ENCODE results near the gene PC. TPM values are rescaled to one million over a fixed set of nuclear protein-coding genes. Genes with fewer than 3 reads are reported as not detected.
A peak's percentile ranks its signal among the peaks of the same experiment; 100 is the strongest.

Gene PC
- total RNA-seq, 1 donor from 2014 or later, result 13.0 TPM

DNA sequence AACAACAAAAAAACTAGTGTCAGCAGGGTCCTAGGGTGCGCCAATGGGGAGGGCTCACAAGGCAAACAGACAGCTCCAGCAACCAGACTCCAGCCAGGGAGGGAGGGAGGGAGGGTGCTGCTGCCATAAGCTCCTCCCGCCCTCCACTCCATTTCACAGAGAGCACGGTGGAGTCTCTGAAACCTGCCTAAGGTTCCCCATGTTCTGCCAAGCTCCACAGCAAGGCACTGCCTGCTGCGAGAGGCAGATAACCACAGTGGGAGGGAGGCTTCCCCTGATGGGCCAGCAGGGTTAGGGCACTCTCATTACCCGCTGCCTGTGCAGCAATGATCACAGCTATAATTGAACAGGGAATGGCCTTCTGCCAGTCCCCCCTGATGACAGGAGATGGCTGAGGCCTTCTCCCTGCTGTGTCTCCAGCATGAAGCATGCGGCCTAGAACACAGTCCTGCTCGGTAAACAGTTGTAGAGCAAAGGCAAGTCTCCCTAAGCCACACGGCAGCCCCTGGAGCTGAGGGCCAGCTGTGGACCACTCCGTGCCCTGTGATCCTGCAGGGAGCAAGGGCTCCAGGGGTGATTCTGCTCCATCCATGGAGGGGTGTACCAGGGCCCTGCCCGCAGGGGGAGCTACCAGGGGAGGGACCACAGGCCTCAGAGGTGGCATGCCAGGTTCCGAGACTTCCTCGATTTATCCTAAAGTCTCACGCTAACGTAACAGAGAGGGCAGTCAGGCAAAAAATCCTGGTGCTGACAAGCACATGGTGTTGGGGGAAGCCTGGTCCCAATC is 42.9 kb downstream of the PC start:
- FAIRE-seq, result no peak
- no peak for DNase-seq (ENCODE audit: low spot score in 2 of 2)

DNA sequence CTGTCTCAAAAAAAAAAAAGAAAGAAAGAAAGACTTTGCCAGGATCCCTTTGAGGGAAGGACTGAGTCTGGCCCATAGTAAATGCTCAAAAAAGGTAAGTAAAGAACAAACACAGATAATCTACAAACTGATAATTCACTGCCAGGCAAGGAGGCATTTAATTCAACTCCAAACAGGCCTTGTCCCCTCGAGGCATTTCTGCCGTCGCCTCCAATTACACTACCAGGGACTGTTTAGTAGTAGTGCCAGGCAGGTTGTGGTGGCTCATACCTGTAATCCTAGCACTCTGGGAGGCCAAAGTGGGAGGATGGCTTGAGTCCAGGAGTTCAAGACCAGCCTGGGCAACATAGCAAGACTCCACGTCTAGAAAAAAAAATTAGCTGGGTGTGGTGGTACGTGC is 43.7 kb downstream of the PC start:
- DNase-seq (ENCODE audit: low spot score in 2 of 2) (no peak), FAIRE-seq (no peak)

DNA sequence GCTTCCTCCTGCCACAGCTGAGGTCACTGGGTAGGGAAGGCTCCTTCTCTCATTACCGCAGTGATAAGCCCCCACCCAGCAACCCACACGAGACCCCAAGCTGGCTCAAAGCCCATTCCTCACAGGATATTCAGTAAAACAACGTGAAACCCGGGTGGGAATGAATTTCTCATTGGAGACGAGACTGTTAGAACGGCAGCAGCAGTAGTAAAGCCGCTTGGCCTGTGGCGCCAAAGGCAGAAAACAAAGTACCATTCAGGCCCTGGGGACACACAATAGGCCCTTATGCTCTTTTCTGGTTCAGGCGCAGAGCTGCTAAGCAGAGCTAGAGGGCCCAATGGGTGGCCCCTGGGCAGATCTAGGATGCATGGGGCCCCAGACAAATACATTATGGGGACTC is 45.3 kb downstream of the PC start:
- DNase-seq (ENCODE audit: low spot score in 2 of 2), result peak in 1 of 2 donors; percentile 42
- no peak for FAIRE-seq

DNA sequence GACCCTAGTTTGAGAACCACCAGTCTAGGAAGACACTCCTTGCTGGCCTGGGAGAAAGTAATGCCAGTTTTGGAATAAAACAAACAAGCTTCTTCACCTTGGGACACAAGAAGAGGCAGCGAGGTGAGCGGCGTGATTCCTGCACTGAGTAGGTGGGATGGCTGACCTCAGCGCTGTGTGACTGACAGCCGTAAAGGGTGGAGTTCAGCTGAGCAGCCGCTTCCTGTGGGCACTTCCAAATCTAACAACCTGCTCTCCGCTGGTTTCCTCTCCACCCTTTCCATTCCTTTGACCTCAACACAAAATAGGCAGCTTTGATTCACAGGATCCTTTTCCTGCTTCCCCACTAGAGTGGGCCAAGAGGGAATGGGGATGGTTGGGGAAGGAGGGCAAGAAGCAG is 45.8 kb downstream of the PC start:
- DNase-seq (ENCODE audit: low spot score in 2 of 2) (no peak), FAIRE-seq (no peak)

DNA sequence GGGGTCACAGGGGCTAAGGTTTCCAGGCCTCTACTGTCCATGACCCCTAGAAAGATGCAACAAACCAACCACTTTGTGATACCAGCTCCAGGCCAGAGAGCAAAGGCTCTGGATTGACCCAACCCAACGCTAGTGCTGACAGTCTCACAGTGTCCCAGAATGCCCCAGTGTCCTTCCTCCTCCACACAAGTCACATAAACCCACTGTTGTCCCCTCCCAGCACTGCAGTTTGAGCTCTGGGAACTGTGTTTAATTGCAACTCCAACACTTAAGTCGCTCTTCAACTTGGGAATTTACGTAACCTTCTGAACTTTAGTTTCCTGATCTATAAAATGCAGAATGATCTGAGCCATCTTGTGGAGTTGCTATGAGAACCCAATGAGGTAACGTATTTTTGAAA is 47.5 kb downstream of the PC start:
- FAIRE-seq, result no peak
- no peak for DNase-seq (ENCODE audit: low spot score in 2 of 2)

DNA sequence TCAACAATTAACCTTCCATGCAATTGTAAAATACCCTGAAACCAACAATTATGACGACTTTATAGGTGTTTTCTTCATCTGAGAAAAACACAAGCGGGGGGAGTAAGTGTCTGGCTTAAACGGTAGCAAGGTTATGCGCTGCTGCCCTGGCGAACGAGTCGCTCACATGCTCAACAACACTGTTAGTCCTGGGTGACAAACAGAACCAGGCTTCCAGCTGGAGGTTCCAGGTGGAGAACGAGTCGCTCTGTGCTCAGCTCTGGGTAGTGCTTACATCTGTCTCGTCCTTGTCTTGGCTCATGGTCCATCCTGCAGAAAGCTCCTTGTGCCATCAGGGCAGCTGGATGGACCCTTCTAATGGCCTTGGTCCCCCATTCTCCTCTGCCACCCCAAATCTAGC is 48.2 kb downstream of the PC start:
- DNase-seq (ENCODE audit: low spot score in 2 of 2), result no peak
- no peak for FAIRE-seq

DNA sequence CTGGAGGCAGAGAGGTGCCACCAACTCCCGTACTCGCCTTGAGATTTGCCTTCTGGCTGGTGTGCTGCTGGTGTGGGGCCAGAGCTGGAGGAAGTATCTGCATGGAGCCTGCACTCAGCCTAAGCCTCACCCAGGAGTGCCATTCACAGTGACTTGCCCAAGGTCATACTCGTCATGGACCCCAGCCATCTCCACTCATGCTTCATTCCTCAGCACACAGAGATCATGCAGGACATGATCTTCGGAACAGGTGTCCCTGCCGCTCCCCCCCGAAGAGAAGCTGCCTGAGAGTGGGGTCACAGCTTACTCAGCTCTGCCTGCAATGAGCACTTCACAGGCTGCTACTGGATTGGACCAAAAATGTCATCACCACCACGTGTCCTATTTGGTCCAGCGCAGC is 49.0 kb downstream of the PC start:
- no peak for DNase-seq (ENCODE audit: low spot score in 2 of 2)
- FAIRE-seq, result no peak

DNA sequence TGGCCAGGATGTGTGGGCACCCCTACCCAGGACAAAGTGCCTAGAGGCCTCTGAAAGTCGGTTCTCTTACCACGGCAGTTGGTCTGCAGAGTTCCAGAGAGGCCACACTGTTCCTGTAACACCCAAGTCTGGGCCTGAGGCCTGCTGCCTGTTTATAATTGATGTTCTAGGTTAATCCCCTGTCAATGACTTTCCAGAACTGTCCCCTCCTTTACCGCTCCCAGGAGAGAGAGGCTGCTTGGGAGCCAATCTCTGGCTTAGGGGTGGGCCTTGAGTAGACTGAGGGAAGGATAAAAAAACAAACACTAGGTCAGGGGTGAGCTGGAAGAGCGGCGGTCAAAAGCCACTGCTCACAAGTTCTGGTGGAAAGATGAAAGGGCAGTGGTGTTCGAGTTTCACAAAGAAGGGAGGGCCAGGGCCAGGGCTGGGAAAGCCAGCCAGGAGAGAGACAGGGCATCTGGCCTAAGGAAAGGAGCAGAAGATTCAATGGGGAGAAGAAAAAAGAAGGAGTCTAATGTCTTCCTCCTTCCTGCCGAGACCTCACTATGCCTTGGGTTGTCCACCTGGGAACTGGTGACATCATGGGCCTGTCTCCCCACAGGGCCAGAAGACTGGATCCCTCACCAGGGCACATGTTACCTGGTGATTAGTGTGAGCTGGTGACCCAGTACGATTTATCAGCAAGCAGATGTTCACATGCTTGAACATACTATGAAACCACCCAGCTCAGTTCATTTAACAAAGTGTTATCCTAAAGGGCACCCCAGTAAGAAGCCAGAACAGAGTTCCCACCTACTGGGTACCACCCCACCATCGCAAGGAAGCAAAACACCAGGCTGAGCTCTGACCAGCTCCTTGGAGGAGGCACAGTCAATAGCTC is 50.2 kb downstream of the PC start:
- DNase-seq (ENCODE audit: low spot score in 2 of 2), result no peak
- FAIRE-seq, result no peak

DNA sequence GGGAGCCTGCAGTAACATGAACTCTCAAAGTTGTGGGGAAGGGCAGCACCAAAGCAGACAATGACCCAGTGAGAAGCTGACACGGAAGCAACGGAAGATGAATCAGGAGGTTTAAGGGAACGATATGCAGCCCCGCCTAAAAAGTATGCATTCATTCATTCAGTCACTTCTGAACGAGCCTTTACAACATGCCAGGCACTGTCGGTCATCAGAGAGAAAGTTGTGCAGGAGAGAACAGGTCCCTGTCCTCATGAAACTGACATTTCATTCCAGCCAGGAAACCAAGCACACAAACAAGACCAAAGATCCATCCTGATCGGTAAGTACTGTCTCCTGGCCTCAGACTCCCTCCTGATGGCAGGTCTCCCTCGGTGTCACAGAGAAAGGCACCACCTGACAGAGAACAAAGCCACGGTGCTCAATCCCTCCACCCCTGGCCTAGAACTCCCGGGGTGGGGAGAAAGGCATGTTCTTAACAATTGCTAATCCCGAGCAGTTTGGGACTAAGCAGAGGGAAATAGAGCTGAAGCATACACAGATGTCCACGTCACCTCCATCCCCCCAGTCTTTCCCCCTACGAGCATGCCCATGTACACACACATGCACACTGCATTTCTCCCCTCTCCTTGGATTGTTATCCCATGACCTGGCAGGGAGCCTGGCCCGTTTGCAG is 52.0 kb downstream of the PC start:
- no peak for DNase-seq (ENCODE audit: low spot score in 2 of 2)
- no peak for FAIRE-seq

DNA sequence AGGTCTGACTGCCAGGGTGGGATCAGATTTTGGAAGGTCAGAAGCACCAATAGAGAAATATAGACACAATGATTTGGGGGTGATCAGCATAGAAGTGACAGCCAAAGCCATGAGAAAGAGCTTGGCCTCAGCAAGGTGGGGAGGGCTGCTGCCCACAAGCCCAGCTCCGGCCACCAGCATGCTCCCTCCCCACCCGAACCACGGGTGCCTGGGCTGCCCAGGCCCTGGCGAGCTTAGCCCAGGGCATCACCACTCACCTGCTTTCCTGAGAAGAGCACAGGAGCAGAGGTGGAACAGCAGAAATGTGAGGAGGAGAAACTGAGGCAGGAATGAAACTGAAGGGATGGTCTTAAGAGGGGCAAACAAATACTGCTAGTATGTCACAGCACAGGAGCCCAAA is 52.6 kb downstream of the PC start:
- FAIRE-seq (no peak), DNase-seq (ENCODE audit: low spot score in 2 of 2) (no peak)

DNA sequence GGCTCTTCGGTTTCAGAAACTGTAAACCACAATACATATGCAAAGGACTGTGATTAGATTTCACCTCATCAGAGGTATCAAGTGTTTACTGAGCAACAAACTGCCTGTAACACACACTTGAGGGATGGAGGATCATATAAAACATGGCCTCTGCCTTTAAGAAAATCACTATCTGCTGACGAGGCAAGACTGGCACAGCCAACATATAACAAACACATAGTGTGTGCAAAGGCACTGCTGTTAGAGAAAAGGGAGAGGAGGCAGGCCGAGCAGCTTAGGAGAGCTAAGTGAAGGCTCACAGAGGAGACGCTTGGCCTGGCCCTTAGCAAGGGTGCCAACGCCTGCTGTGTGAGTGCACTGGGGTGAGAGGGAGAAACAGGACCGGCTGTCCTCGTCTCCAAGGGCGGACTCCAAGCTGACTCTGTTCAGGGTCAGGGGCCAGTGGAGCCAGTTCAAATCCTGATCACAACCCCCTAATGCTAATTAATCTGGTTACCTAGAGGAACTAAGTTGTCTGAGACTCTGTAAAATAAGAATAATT is 53.1 kb downstream of the PC start:
- no peak for DNase-seq (ENCODE audit: low spot score in 2 of 2)
- no peak for FAIRE-seq

DNA sequence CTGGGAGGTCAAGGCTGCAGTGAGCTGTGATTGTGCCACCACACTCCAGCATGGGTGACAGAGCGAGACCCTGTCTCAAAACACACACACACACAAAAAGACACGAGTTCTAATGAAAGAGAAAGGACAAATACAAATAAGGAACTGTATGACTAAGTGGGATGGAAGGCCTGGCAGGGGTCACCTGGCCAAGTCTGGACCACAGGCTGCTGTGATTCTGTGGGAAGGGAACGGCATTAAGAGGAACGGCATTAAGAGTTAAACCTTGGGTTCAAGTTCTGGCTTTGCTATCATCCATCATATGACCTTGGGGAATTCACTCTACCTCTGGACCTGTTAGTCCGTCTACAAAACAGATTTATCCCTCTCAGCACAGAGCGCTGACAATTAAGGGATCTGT is 53.6 kb downstream of the PC start:
- DNase-seq (ENCODE audit: low spot score in 2 of 2), result no peak
- no peak for FAIRE-seq

DNA sequence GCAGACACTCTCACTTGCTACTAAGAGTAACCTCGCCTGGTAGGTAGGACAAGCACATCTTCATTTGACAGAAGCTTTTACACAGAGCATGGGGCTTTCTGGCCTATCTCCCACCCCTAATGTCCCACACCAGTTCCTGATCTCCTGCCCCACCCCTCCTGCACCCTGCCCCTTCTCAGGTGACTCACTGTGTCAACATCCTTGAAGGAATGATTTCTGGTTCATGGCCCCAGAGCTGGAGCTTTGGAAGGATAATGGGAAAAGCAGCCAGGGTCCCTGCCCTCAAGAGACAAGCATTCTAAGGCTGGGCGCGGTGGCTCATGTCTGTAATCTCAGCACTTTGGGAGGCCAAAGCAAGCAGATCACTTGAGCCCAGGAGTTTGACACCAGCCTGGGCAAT is 54.1 kb downstream of the PC start:
- FAIRE-seq (no peak), DNase-seq (ENCODE audit: low spot score in 2 of 2) (no peak)

DNA sequence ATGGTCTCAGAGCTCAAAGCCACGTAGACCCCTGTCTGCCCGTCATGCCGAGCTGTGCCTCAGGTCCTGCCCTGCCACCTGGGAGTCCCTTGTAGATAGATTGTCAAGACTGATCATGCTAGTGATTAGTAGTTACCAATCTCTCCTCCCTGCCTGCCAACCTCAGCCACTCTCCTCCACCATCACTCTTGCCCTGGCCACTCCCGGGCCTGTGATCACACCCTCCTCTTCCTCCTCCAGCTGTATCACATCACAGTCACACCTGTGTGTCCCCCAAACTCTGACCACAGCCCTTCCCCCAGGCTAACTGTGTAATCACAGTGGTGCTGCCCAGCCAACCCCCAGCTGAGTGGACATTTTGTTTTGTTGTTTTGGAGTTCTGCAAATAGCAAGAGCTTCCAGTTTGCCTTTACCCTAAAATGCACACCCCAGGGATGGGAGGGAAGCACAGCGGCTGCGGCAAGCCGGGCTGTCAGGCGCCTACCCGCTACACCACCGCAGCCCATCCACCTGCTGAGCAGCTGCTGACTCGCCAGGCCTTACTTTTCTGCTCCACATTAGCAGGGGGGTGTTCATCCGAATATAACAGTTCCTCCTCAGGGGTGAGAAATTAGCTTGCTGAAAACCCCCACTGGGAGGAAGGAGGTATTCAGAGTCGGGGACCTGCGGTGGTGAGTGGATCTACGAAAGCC is 55.6 kb downstream of the PC start:
- DNase-seq (ENCODE audit: low spot score in 2 of 2) (no peak), FAIRE-seq (no peak)

DNA sequence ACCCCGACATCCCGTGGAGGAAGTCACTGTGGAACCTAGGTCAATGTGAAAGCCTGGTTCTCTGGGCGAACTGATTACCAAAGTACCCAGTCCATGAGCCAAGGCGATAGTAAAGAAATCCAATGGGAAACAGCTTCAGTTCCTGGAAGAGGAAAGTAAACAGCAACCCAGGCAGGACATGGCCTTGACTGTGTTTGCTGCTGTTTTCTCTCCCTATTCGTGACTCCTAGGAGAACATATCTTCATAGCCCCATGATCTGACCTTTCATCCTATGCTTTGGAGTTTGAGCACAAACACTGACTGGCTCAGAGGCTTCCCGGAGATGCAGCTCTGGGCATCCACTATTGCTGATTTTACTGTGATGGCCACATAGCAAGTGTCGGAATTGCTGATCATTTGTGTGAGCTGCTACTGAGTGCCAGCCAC is 56.2 kb downstream of the PC start:
- no peak for FAIRE-seq
- no peak for DNase-seq (ENCODE audit: low spot score in 2 of 2)

DNA sequence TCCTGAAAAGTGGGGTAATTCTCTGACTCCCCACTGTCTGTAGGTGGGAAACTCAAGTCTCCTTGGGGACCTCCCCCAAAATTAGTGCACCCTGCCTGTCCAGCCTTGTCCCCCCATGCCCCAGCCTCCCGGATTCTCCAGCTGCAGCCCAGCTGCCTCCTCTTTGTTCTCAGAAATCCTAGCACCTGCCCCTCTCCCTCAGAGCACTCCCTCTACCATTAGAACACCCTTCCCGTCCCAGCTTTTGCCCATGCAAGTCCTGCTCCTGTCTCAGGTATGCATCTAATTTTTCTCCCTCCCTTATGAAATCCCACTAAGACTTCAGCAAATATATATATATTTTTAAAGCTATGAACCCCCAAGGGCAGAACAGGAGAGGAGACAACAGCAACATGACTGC is 64.0 kb downstream of the PC start:
- DNase-seq (ENCODE audit: low spot score in 2 of 2), result no peak
- FAIRE-seq, result no peak

DNA sequence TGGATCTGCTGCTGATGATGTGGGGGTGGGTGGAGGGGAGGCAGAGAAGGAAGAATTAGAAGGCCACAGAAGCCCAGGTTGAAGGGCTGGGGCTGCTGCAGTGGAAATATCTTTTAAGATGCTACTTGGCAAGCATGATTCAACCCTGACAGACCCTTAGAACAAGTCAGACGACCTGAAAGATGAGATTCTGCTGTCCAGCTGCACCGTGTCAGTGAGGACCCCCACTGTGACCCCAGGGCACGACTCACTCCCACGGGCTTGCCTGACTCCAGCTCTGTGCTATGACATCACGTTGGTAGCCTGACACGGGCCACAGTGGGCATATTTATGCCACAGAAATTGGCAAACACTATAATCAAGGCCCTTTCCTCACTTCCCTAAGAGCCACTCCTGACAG is 65.3 kb downstream of the PC start:
- FAIRE-seq, result no peak

DNA sequence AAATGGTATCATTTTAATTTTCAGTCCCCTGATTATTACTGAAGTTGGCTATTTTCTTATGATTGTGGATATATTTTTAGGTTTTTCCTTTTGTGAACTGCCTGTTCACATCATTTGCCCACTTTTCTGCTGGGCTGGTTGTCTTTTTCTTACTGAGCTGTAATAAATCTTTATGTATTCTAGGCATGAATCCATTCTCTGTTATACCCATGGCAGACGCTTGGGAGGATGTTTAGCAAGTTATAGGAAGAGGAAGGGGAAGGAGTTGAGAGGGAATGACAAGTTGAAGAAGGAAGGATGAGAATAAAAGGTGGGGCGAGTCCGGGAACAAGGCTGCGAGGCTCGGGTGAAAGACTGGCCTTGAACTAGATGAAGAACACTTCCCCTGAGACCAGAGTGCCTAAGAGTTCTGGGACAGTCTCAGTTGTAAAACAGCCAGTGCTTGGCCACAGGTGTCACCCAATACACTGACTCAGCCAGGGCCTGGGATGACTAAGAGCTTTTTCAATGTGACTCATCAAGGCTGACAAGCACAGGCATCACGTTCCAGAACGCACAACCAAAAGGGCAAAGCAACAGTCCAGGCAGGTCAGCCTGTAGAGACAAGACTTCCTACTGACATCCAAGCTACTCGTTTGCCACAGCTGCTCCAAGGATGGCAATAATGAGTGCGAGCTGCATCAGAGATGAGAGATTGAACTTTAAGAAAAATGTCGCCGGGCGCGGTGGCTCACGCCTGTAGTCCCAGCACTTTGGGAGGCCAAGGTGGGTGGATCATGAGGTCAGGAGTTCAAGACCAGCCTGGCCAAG is 66.1 kb downstream of the PC start:
- FAIRE-seq (no peak), DNase-seq (ENCODE audit: low spot score in 2 of 2) (no peak)

More for the DNA sequence above, 65.3 kb downstream of the PC start:
- no peak for DNase-seq (ENCODE audit: low spot score in 2 of 2)

DNA sequence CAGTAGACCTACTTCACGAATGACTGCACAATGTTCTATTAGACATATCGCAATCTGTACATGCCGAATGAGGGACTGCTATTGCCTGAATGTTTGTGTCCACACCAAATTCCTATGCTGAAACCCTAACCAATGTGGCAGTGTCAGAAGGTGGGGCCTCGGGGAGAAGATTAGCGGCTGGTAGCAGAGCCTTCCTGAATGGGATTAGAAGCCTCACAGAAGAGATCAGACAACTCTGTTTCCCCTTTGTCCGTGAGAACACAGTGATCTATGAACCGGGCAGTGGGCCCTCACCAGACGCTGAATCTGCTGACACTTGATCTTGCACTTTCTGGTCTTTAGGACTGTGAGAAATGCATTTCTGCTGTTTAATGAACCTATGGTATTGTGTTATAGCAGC is 68.2 kb downstream of the PC start:
- no peak for DNase-seq (ENCODE audit: low spot score in 2 of 2)
- FAIRE-seq, result no peak

DNA sequence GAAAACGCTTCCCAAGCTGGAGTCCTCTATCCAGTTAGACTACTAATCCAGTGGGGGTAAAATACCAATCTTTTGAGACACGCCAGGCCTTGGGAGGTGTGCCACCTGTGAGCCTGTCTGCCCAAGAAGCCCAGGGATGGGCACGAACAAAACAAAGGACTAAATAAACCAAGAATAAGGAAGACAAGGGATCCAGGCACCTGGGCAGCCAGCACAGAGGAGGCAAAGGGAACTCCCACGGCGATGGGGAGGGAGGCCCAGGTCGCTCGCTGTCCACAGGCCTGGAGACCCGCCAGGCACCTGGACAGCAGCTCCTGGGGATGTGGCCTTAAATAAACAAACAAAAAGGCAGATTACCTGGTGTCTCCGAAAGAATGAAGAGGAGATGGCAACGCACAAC is 69.9 kb downstream of the PC start:
- no peak for DNase-seq (ENCODE audit: low spot score in 2 of 2)
- no peak for FAIRE-seq

All from frontal cortex (tissue), 4 donors.